A673 (cell line): ENCODE results near the gene CARTPT.

Experiments used
- EZH2 ChIP-seq: fragments of 200-600 bp; sonication (generic); IDR thresholded peaks from 2 replicates; pipeline ENCODE4 v1.6.1; 2017; ENCODE audit warnings: borderline replicate concordance, low read depth, mild to moderate bottlenecking, mixed read lengths, antibody characterized with exemption, low read length; ENCODE audit not compliant: poor library complexity, severe bottlenecking
- TF ChIP-seq, protein P1 (sequence below): fragments of 300-800, 200-600 bp; sonication (generic); conservative IDR thresholded peaks from 2 replicates; pipeline ENCODE4 v1.5.1; 2017; ENCODE audit warnings: low read depth, mild to moderate bottlenecking, antibody characterized with exemption, low read length, moderate library complexity, mixed read lengths

DNA sequence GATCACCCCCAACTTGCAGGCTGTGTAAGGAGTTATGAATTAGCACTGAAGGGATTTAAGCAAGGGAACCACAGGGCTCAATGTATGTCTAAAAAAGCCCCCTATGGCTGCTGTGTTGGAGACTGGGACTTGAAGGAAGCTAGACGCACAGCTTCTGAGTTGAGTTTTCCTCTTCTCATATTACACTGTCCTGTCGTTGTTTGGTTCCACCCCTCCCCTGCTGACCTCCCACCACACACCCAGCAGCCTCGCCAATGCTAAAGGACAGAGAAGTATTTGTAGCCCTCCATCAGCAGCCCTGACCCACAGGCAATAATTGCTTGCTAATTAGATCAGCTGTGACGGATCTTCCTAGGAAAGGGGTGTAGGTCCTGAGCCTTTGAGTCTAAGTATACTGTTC lies 15.1 kb upstream of the CARTPT start:
- TF ChIP-seq, protein P1, sequence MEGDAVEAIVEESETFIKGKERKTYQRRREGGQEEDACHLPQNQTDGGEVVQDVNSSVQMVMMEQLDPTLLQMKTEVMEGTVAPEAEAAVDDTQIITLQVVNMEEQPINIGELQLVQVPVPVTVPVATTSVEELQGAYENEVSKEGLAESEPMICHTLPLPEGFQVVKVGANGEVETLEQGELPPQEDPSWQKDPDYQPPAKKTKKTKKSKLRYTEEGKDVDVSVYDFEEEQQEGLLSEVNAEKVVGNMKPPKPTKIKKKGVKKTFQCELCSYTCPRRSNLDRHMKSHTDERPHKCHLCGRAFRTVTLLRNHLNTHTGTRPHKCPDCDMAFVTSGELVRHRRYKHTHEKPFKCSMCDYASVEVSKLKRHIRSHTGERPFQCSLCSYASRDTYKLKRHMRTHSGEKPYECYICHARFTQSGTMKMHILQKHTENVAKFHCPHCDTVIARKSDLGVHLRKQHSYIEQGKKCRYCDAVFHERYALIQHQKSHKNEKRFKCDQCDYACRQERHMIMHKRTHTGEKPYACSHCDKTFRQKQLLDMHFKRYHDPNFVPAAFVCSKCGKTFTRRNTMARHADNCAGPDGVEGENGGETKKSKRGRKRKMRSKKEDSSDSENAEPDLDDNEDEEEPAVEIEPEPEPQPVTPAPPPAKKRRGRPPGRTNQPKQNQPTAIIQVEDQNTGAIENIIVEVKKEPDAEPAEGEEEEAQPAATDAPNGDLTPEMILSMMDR = no peak
- no peak for TF ChIP-seq EZH2
